Breast epithelium (tissue), 3 donors: ENCODE results near the gene TAOK1.

ENCODE experiments used
- CTCF ChIP-seq, 3 donors: fragments of 450-650 bp; IDR thresholded peaks; one replicate each; pipeline ENCODE4 v1.5.1; 2016 to 2017; ENCODE audit warnings: antibody characterized with exemption in 3 of 3, mild to moderate bottlenecking in 3 of 3, moderate library complexity in 3 of 3
- POLR2AphosphoS5 ChIP-seq, 3 donors: sonication (generic); formaldehyde crosslinking; IDR thresholded peaks; one replicate each; pipeline ENCODE4 v1.6.1; 2017; ENCODE audit warnings: antibody characterized with exemption in 3 of 3

GRCh38 chr17:29565643-29566472 lies 175.7 kb downstream of the TAOK1 start:
- TF ChIP-seq CTCF (IDR thresholded peaks at IDR 0.05) (no peak), POLR2AphosphoS5 (IDR thresholded peaks at IDR 0.05) (no peak)
